Ishikawa (cell line): ENCODE measurements around the gene ENTPD1.

Experiments used
- CEBPB ChIP-seq: IDR thresholded peaks from 2 replicates; pipeline ENCODE4 v1.6.1; 2012
- CREB1 ChIP-seq: IDR thresholded peaks from 2 replicates; pipeline ENCODE4 v1.6.1; 2012; ENCODE audit warnings: low read depth
- EP300 ChIP-seq: IDR thresholded peaks from 2 replicates; pipeline ENCODE4 v1.6.1; 2012; ENCODE audit warnings: borderline replicate concordance
- FOXM1 ChIP-seq: IDR thresholded peaks from 2 replicates; pipeline ENCODE4 v1.6.1; 2012; ENCODE audit warnings: low read depth, borderline replicate concordance
- NFIC ChIP-seq: IDR thresholded peaks from 2 replicates; pipeline ENCODE4 v1.6.1; 2012
- TCF12 ChIP-seq: IDR thresholded peaks from 2 replicates; pipeline ENCODE4 v1.6.1; 2012; ENCODE audit warnings: low read depth
- YY1 ChIP-seq: IDR thresholded peaks from 2 replicates; pipeline ENCODE4 v1.6.1; 2012; ENCODE audit warnings: low read depth
- ZBTB7A ChIP-seq: IDR thresholded peaks from 2 replicates; pipeline ENCODE4 v1.6.1; 2012; ENCODE audit warnings: low read depth
- TF ChIP-seq, protein P1 (sequence below): IDR thresholded peaks from 2 replicates; pipeline ENCODE4 v1.6.1; 2012
- TF ChIP-seq, protein P2 (sequence below): IDR thresholded peaks from 2 replicates; pipeline ENCODE4 v1.6.1; 2012; ENCODE audit warnings: low read depth, mild to moderate bottlenecking
- TF ChIP-seq, protein P3 (sequence below): IDR thresholded peaks from 2 replicates; pipeline ENCODE4 v1.6.1; 2012

ENTPD1 gene

DNA sequence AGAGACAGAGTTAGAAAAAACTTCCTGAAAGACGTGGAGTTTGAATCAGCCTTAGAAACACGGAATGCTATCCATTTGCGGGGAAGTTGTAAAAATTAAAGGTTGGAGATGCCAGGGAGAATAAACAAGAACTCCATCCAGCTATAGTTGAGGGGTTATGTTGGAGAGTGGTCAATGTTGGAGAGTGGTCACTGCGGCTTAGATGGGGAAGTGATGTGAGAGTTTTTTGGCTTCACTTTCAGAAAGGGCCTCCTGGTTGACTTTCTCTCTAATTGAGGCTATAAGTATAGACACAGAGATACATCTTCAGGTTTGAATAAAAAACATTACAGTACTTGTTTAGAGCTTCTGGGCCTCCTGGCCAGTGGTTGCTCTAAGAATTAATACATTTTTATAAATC lies 152.5 kb downstream of the ENTPD1 start:
- TF ChIP-seq, protein P1, sequence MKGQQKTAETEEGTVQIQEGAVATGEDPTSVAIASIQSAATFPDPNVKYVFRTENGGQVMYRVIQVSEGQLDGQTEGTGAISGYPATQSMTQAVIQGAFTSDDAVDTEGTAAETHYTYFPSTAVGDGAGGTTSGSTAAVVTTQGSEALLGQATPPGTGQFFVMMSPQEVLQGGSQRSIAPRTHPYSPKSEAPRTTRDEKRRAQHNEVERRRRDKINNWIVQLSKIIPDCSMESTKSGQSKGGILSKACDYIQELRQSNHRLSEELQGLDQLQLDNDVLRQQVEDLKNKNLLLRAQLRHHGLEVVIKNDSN = no peak
- TF ChIP-seq FOXM1 = no peak
- no peak for TF ChIP-seq NFIC
- TF ChIP-seq EP300 = no peak
- no peak for TF ChIP-seq TCF12
- TF ChIP-seq YY1 = no peak
- TF ChIP-seq, protein P2, sequence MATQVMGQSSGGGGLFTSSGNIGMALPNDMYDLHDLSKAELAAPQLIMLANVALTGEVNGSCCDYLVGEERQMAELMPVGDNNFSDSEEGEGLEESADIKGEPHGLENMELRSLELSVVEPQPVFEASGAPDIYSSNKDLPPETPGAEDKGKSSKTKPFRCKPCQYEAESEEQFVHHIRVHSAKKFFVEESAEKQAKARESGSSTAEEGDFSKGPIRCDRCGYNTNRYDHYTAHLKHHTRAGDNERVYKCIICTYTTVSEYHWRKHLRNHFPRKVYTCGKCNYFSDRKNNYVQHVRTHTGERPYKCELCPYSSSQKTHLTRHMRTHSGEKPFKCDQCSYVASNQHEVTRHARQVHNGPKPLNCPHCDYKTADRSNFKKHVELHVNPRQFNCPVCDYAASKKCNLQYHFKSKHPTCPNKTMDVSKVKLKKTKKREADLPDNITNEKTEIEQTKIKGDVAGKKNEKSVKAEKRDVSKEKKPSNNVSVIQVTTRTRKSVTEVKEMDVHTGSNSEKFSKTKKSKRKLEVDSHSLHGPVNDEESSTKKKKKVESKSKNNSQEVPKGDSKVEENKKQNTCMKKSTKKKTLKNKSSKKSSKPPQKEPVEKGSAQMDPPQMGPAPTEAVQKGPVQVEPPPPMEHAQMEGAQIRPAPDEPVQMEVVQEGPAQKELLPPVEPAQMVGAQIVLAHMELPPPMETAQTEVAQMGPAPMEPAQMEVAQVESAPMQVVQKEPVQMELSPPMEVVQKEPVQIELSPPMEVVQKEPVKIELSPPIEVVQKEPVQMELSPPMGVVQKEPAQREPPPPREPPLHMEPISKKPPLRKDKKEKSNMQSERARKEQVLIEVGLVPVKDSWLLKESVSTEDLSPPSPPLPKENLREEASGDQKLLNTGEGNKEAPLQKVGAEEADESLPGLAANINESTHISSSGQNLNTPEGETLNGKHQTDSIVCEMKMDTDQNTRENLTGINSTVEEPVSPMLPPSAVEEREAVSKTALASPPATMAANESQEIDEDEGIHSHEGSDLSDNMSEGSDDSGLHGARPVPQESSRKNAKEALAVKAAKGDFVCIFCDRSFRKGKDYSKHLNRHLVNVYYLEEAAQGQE = no peak
- TF ChIP-seq, protein P3, sequence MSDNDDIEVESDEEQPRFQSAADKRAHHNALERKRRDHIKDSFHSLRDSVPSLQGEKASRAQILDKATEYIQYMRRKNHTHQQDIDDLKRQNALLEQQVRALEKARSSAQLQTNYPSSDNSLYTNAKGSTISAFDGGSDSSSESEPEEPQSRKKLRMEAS = no peak
- TF ChIP-seq ZBTB7A = no peak
- TF ChIP-seq CEBPB = no peak

DNA sequence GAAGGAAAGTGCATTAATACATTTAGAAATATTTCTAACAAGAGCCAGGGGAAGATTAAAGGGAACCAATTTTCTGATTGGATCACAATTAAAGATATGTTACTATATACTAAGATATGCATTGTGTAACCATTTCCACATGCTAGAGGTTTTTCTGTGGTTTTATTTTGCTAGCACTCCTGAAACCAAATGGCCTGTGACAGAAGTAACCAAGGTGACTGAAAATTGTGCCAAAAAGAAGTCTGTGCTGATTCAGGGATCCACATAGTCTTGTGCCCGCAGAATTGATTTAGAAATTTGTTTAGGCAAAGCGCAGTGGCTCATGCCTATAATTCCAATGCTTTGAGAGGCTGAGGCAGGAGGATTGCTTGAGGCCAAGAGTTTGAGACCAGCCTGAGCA lies 153.6 kb downstream of the ENTPD1 start:
- TF ChIP-seq, protein P1 = no peak
- TF ChIP-seq FOXM1 (no peak), CREB1 (no peak), YY1 (no peak), CEBPB (no peak), NFIC (no peak)
- TF ChIP-seq, protein P3 = no peak
